VCaP (cell line): ENCODE results near the gene NECAB2.
"Not testable (repeated sequence)": the region's sequence is repeated elsewhere in the genome, so short reads cannot be mapped to it uniquely, and the experiment has no call there.

Experiments used
- H3K27ac ChIP-seq: fragments of 450-650 bp; 2 replicates; pipeline ENCODE4 v1.5.1; 2017
- TF ChIP-seq, protein P1 (sequence below): fragments of 450-650 bp; conservative IDR thresholded peaks from 2 replicates; pipeline ENCODE4 v1.5.1; 2017; ENCODE audit warnings: mild to moderate bottlenecking, moderate library complexity

The NECAB2 gene

DNA sequence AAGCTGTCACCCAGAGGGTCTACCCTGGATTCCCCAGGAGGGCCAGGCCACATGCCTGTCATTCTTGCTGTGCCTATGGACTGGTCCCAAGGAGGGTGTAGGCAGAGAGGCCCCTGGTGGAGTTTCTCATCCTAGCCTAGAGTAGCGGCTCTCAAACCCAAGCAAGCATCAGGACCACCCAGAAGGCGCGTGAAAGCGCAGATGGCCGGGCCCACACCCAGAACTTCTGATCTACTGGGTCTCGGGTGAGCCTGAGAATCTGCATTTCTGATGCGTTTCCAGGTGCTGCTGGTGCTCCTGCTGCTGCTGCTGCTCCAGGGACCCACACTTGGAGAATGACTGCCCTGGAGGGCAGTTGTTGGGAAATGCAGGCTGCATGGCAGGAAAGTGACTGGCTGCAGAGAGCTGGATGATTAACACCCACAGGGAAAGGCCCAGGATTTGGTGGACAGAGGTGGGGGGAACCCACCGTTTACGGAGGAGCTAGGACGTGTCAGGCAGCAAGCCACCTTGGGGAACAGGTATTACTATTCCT is 24.5 kb upstream of the NECAB2 start:
- no peak overlapping the region; the same call in 1 of the 2 replicates for H3K27ac ChIP-seq
- TF ChIP-seq, protein P1, sequence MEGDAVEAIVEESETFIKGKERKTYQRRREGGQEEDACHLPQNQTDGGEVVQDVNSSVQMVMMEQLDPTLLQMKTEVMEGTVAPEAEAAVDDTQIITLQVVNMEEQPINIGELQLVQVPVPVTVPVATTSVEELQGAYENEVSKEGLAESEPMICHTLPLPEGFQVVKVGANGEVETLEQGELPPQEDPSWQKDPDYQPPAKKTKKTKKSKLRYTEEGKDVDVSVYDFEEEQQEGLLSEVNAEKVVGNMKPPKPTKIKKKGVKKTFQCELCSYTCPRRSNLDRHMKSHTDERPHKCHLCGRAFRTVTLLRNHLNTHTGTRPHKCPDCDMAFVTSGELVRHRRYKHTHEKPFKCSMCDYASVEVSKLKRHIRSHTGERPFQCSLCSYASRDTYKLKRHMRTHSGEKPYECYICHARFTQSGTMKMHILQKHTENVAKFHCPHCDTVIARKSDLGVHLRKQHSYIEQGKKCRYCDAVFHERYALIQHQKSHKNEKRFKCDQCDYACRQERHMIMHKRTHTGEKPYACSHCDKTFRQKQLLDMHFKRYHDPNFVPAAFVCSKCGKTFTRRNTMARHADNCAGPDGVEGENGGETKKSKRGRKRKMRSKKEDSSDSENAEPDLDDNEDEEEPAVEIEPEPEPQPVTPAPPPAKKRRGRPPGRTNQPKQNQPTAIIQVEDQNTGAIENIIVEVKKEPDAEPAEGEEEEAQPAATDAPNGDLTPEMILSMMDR = no peak

DNA sequence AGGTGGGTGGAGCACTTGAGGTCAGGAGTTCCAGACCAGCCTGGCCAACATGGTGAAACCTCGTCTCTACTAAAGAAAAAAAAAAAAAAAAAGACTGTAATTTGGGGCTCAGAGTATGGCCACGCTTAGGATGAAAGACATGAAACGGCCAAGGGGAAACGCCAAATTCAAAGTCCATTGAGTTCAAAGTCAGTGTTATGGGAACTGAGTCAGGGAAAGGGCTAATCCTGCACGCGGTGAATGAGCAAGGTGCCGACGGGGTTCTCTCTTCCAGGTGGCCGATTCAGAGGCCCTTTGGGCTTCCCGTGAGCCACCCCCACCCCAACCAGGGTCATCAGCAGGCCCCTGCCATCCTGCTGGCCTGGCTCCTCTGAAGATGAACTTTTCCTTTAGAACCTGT is 22.5 kb upstream of the NECAB2 start:
- TF ChIP-seq, protein P1 = no peak
- peak overlapping the region; percentile 75; the same call in 1 of the 2 replicates for H3K27ac ChIP-seq

DNA sequence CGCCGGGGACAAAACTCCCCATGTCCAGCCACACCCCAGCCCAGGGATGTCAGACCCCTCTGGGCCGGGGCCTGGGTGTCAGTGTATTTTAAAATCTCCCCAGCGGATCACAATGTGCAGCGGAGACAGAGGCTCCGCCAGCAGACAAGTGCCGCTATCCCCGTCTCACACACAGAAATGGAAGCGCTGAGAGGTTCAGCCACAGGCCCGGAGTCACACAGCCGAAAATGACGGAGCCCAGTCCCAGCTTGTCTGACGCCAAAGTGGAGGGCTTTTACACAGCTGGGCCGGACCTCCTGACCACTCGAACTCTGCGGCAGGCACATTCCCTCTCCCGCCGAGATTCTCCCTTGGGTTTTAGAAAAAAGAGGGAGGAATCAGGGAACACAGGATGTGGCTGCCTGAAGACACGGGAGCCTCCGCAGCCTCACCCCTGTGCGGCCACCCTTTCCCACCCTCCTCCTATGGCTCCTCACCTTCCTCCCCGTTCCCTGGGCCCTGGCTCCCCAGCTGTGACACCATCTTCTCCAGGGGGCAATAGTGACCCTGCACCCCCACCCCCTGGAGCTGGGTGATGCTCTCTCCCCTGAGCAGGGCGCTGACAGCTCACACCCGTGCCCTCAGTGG is 21.8 kb upstream of the NECAB2 start:
- H3K27ac ChIP-seq = peak overlapping the region; percentile 75
- TF ChIP-seq, protein P1 = no peak

DNA sequence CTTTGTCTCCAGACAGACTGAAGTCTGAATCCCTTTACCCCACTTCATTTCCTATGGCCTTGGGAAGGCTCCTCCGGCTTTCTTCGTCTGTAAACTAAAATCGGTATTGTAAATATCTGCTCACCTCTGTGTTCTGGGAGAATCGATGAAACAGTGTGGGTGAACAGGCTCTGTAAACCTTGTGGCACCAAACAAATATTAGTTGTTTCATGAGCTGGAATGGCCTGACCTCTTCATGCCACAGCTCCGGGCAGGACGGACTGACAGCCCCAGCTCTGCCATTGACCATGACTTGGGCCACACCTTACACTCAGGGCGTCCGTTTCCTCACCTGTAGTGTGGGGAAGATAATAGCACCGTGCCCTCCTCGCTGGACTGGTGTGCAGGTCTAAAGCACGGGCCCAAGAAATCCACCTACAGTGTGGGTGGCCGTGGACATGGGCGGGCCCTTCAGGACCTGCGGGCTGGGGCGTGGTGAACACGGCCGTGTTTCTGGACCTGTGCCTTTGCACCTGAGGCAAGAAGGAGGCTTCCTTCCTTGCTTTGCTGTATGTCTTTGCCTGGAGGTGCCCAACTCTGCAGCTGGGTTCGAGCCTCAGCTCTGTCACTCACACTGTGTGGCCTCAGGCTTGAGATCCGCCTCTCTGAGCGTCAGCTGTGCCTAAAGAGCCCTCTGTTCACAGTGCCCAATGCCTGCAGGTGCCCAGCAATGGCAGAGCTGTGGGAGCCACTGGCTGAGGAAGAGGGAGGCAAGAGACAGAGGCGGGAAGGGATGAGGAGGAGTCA is 21.1 kb upstream of the NECAB2 start:
- peak overlapping the region; percentile 75 for H3K27ac ChIP-seq
- TF ChIP-seq, protein P1 = no peak

DNA sequence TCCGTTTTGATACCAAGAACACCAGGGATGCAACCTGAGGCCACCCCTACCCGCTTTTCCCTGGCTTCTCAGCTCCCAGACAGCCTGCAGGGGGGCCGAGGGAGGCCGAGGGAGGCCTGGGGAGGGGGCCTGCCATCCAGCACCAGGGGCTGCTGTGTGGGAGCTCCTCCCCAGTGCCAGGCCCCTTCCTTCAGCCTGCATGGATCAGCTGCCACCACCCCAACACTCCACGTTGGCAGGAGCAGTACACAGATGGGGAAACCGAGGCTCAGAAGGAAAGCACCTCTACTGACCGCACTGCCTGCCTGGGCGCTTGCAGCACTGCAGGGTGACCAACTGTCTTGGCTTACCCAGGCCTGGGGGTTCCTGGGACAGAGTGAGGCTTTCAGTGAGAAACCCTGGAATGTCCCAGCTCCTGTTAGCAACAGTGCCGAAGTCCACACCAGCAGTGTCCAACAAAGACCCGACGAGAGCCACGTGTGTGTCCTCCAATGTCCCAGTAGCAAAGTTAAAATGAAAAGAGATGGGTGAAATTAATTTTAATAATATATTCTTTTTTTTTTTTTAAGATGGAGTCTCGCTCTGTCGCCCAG is 20.3 kb upstream of the NECAB2 start:
- TF ChIP-seq, protein P1 = no peak

DNA sequence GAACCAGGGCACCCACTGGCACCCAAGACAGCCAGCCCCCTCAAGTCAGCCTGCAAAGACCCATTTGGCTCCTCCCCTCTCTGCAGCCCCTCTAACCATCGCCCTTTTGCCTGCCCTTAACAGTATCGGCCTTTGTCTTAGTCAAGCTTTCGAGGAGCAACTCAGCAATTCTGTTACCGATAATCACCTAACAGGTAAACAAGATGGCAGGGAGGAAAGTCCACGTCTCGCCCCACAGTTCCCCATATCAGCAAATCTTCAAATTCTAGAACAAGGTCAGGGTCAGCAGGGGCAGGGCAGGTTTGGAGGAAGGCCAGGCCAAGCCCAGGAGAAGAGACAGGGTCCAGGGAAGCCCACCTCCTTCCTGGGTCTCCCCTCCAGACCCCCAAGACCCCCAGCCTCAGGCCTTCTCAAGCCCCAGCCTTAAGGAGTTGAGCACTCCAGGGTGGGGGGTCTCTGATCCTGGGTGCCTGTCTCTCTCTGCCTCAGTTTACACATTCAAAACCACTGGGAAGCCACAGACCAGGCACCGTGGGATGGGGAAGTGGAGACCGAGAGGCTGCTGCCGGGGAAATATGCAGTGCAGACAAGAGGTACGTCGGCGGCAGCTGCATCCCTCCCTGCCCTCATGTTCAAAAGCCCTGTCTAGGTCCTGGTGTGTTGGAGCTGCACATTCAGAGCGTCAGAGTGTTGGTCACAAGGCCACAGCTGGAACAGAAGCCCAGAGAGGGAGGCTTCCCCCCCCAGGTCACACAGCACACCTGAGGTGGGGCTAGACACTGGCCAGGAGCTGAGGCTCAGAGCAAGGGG is 18.9 kb upstream of the NECAB2 start:
- no peak overlapping the region for H3K27ac ChIP-seq
- TF ChIP-seq, protein P1 = no peak

More for the DNA sequence above, 20.3 kb upstream of the NECAB2 start:
- peak overlapping the region; percentile 75 for H3K27ac ChIP-seq

DNA sequence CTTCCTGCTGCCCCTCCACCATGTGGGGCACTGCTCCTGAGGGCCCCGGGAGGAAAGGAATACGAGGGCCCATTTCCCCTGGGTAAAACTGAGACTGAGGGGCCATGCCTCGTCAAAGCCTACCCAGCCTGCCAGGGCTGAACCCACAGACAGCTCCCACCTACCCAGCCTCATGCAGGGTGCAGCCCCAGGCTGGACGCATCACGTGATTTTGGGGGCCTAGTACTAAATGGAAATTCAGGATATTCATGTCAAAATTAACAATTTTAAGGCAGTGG is 18.4 kb upstream of the NECAB2 start:
- TF ChIP-seq, protein P1 = no peak
- H3K27ac ChIP-seq = no peak overlapping the region

DNA sequence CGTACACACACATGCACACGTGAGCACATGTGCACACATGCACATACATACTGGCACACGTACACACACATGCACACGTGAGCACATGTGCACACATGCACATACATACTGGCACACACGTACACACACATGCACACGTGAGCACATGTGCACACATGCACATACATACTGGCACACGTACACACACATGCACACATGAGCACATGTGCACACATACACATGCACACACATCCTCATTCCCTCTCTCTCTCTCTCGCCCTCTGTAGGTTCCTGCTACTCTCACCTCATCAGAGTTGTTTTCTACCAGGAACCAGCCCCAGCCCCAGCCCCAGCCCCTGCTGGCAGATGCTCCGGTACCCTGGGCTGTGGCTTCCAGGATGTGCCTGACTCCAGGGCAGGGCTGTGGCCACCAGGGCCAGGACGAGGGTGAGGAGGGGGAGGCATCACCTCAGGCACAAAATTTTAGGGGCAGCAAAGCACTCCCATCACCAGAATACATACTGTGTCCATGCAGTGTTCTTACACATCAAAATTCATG is 17.1 kb upstream of the NECAB2 start:
- H3K27ac ChIP-seq = not testable (repeated sequence)
